ENCODE data around the gene C5AR1.
"Not testable (repeated sequence)": the region's sequence is repeated elsewhere in the genome, so short reads cannot be mapped to it uniquely, and the experiment has no call there.

C5AR1 gene

GRCh38 chr19:47336765-47337718, 27.4 kb downstream of the C5AR1 start:
- DNase-seq = not testable (repeated sequence)

GRCh38 chr19:47339196-47339880, 29.7 kb downstream of the C5AR1 start:
- no peak for DNase-seq

- no peak for DNase-seq
Measured at GRCh38 chr19:47340477-47341208, 31.0 kb downstream of the C5AR1 start.

- no peak for DNase-seq
Measured at GRCh38 chr19:47341734-47342133, 32.1 kb downstream of the C5AR1 start.

- DNase-seq = no peak
Measured at GRCh38 chr19:47343194-47343802, 33.6 kb downstream of the C5AR1 start.

GRCh38 chr19:47344425-47344824, 34.8 kb downstream of the C5AR1 start:
- no peak for DNase-seq

- not testable (repeated sequence) for DNase-seq
Measured at GRCh38 chr19:47346024-47346423, 36.4 kb downstream of the C5AR1 start.

DNA sequence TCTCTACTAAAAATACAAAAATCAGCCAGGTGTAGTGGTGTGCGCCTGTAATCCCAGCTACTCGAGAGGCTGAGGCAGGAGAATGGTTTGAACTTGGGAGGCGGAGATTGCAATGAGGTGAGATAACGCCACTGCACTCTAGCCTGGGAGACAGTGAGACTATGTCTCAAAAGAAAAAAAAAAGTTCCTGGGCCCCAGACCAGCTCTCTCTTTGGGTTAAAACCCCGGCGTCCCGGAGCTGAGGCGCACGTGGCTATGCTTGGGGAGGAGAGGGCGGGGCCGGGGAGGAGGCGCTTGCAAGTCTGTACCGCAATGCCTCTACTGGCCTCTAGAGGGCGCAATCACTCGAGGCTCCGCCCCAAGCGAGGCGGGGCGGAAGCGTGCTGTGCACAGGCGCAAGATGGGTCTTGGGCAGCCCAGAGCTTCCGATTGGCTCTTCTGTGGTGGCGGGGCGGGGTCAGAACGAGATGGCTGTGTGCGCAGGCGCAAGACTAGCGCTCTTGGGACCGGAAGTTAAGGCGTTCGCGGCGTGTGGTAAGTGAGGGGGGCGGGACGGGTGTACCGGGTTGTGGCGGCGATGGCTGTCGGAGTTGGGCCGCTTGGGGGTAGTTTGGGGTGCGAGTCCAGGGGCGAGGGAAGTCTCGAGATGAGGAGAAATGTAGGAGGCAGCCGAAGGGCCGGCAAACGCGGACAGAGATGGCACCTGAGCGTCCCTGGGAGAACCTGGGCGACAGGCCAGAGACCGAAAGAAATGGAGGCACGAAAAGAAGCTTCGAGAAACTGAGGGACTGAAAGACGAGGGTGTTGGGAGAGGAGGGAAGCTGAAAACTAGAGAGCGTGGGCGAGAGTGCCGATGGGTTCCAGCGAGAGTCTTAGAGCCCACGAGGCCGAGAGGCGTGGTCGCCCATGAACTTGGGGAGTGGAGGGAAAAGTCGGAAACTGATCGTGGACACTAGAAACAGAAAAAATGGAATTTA, 39.4 kb downstream of the C5AR1 start, which contains the start of gene DHX34:
DHX34 (plus strand) TSS at position 497 of the 977 bp plus-strand sequence. CDS start 3,716 bp downstream, outside the sequence.
- peak; percentile 99 for DNase-seq

GRCh38 chr19:47350630-47351029, 41.0 kb downstream of the C5AR1 start:
- DNase-seq = no peak

DNA sequence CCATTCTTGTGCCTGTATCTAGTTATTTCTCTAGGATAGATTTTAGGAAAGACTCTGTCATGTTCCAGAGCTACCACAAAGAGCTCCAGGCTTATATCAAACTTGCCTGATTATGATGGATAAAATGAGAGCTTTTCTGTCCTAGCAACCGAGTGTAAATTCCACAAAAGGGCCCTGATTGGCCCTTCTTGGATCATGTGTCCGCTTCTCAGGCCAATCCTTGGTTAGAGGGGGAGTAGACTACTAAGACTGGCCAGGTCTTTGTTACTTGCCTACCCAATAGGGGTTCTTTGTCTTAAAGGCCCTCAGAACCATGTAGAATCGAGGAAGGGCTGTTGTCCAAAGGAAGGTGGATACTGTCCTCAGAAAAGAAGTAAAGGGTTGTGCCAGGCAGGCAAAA, 41.9 kb downstream of the C5AR1 start:
- no peak for DNase-seq

- no peak for DNase-seq
Measured at GRCh38 chr19:47352095-47352494, 42.4 kb downstream of the C5AR1 start.

- DNase-seq = no peak
Measured at GRCh38 chr19:47353307-47353712, 43.6 kb downstream of the C5AR1 start.

- DNase-seq = no peak
Measured at GRCh38 chr19:47356900-47357299, 47.2 kb downstream of the C5AR1 start.

DNA sequence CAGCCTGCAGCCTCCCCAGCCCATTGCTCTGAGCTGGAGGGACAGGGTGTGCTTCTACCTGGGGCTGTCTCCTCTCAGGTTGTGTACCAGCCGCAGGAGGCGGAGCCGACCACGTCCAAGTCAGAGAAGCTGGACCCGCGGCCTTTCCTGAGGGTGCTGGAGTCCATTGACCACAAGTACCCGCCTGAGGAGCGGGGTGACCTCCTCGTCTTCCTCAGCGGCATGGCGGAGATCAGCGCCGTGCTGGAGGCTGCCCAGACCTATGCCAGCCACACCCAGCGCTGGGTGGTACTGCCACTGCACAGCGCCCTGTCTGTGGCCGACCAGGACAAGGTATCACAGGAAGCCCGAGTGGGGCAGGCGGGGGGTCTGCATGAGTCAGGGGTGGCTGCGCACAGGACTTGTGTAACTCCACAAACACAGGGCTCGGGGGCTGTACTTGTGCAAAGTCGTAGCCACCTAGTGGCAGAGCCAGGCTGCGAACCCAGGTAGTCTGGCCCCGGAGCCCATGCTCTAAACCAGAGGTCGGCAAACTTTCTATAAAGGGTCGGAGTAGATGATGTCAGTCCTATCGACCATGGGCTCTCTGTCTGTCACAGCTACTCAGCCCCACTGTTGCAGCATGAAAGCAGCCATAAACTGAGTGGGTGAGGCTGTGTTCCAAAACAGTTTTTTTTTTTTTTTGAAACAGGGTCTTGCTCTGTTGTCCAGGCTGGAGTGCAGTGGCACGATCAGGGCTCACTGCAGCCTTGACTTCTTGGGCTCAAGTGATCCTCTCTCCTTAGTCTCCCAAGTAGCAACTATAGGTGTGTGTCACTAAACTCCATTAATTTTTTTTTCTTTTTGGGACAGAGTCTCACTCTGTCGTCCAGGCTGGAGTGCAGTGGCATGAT, 48.4 kb downstream of the C5AR1 start:
- no peak for DNase-seq

- no peak for DNase-seq
Measured at GRCh38 chr19:47358936-47359335, 49.3 kb downstream of the C5AR1 start.

DNA sequence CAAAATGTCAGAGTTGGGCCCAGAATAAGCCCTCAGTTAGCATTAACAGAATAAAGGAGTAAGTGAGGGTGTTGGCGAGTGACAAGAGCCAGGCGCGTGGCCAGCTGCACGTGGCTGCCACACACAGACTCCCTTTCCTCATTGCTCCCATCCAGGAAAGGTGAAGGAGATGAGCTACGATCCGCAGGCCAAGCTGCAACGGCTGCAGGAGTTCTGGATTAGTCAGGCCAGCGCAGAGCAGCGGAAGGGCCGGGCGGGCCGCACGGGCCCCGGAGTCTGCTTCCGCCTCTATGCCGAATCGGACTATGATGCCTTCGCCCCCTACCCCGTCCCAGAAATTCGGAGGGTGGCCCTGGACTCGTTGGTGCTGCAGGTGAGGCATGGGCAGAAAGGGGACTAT, 52.7 kb downstream of the C5AR1 start:
- no peak for DNase-seq

DNA sequence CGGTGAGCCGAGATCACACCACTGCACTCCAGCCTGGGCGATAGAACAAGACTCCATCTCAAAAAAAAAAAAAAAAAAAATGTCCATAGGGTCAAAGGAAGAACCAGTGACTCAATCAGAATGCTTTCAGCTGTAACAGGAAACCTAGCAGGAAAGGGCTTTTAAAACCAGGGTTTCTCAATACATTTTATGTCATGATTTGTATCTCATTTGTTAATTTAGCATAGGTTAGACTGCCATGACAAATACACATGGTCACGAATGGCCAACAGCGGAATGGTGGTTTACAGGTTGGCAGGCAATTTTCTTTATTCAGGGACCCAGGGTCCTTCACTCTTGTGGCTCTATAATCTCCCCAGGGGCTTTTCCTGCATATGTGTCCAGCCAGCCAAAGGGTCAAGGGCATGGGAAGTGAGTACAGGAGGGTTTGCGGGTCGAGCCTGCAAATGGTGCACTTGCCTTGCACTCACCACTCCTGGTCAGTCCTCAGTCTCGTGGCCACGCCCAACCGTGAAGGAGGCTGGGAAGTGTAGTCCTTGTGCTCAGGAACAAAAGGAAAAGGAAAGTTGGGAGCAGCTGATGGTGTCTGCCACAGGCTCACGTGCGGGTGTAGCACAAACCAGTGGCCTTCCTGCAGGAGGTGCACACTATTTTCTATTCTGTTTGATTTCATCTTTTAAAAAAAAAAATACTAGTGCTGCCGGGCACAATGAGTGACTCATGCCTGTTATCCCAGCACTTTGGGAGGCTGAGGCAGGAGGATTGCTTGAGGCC, 54.3 kb downstream of the C5AR1 start:
- no peak for DNase-seq

- DNase-seq = not testable (repeated sequence)
Measured at GRCh38 chr19:47365455-47365854, 55.8 kb downstream of the C5AR1 start.

DNA sequence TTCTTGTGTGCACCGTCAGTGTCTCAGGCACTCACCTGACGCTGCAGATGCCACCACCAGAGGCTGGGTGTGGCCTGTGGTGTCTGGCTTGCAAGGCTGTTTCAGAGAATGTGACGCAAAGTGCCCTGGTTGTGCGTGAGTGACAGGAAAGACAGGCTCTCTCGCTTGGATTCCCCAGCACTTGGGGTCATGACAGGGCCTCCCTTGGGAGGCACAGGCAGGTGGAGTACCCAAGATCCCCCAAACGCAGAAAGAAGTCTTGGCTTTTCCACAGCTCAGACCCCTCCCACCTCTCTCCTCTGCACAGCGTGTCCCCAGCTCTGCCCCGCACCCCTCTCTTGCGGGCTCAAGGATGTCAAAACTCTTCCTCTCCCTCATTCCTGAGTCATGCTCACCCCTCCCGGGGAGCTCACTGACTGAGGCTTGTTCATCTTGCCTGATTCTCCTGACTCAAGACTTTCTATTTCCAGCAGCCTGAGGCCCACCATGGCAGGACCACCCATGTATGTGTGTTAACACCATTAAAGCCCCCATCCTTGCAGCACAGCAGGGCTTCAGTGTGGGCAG, 60.5 kb downstream of the C5AR1 start:
- DNase-seq = no peak

Measured in NCI-H146 (cell line).